ENCODE measurements around the gene MARCHF3.

MARCHF3 gene

GRCh38 chr5:127070243-127070642 lies 39.9 kb upstream of the MARCHF3 start:
- H3K4me1 ChIP-seq (ENCODE audit: low read length) = no peaks in the 10 kb centered on the region
- TF ChIP-seq EZH2phosphoT487 (IDR thresholded peaks at IDR 0.05; ENCODE audit: low read length) (no peak), CTCF (IDR thresholded peaks at IDR 0.05; ENCODE audit: low read length) (no peak), EZH2 (optimal IDR thresholded peaks at IDR 0.05; ENCODE audit: low read depth, low read length) (no peak)
- H3K9me2 ChIP-seq (replicated peaks; ENCODE audit: insufficient read depth, low read length) = no peaks in the 10 kb centered on the region
- H3K9me3 ChIP-seq (replicated peaks; ENCODE audit: insufficient read depth, low read length) = no peaks in the 10 kb centered on the region
- no peaks in the 10 kb centered on the region for H3K27me3 ChIP-seq (replicated peaks; ENCODE audit: insufficient read depth, low read length)
- H3K4me3 ChIP-seq (ENCODE audit: low read length) = no peak overlapping the region
- H4K20me1 ChIP-seq (ENCODE audit: insufficient read depth, low read length) = no peaks in the 10 kb centered on the region
- no peak overlapping the region for H3K9ac ChIP-seq (ENCODE audit: low read length)
- H3K36me3 ChIP-seq (replicated peaks; ENCODE audit: insufficient read depth, low read length) = 0 out of 2 replicates have a peak, but pooled peaks cover 3% of the 10 kb centered on the region
- H2AFZ ChIP-seq (ENCODE audit: low read length) = no peak overlapping the region
- H3K27ac ChIP-seq (ENCODE audit: low read length) = no peak overlapping the region
- DNase-seq = no peak
- H3K79me2 ChIP-seq (ENCODE audit: low read length) = no peaks in the 10 kb centered on the region
- no peak overlapping the region for H3K4me2 ChIP-seq (ENCODE audit: low read depth, low read length)
- H3F3A ChIP-seq (ENCODE audit: insufficient read depth, low read length) = 0 out of 2 replicates have a peak, but pooled peaks cover 4% of the 10 kb centered on the region

GRCh38 chr5:127068493-127069214 lies 38.3 kb upstream of the MARCHF3 start:
- no peaks in the 10 kb centered on the region for H3K27me3 ChIP-seq (replicated peaks; ENCODE audit: insufficient read depth, low read length)
- H3K36me3 ChIP-seq (replicated peaks; ENCODE audit: insufficient read depth, low read length) = 0 out of 2 replicates have a peak, but pooled peaks cover 3% of the 10 kb centered on the region
- H3K9ac ChIP-seq (ENCODE audit: low read length) = no peak overlapping the region
- DNase-seq = no peak
- no peaks in the 10 kb centered on the region for H3K9me2 ChIP-seq (replicated peaks; ENCODE audit: insufficient read depth, low read length)
- H3K4me2 ChIP-seq (ENCODE audit: low read depth, low read length) = no peak overlapping the region
- no peaks in the 10 kb centered on the region for H3K4me1 ChIP-seq (ENCODE audit: low read length)
- H3K9me3 ChIP-seq (replicated peaks; ENCODE audit: insufficient read depth, low read length) = no peaks in the 10 kb centered on the region
- no peak overlapping the region for H3K27ac ChIP-seq (ENCODE audit: low read length)
- H4K20me1 ChIP-seq (ENCODE audit: insufficient read depth, low read length) = no peaks in the 10 kb centered on the region
- 0 out of 2 replicates have a peak, but pooled peaks cover 2% of the 10 kb centered on the region for H3F3A ChIP-seq (ENCODE audit: insufficient read depth, low read length)
- no peak overlapping the region for H3K4me3 ChIP-seq (ENCODE audit: low read length)
- H3K79me2 ChIP-seq (ENCODE audit: low read length) = no peaks in the 10 kb centered on the region
- no peak overlapping the region for H2AFZ ChIP-seq (ENCODE audit: low read length)
- TF ChIP-seq EZH2phosphoT487 (IDR thresholded peaks at IDR 0.05; ENCODE audit: low read length) (no peak), CTCF (IDR thresholded peaks at IDR 0.05; ENCODE audit: low read length) (no peak), EZH2 (optimal IDR thresholded peaks at IDR 0.05; ENCODE audit: low read depth, low read length) (no peak)

GRCh38 chr5:127066721-127067120 lies 36.4 kb upstream of the MARCHF3 start:
- Histone ChIP-seq H3K27ac (ENCODE audit: low read length) (no peak overlapping the region), H3K27me3 (replicated peaks; ENCODE audit: insufficient read depth, low read length) (no peaks in the 10 kb centered on the region), H3K4me2 (ENCODE audit: low read depth, low read length) (no peak overlapping the region), H3K9me3 (replicated peaks; ENCODE audit: insufficient read depth, low read length) (no peaks in the 10 kb centered on the region), H3K4me1 (ENCODE audit: low read length) (no peaks in the 10 kb centered on the region), H2AFZ (ENCODE audit: low read length) (no peak overlapping the region), H3K9ac (ENCODE audit: low read length) (no peak overlapping the region), H3K79me2 (ENCODE audit: low read length) (no peaks in the 10 kb centered on the region), H3K4me3 (ENCODE audit: low read length) (no peak overlapping the region), H3F3A (ENCODE audit: insufficient read depth, low read length) (no peaks in the 10 kb centered on the region), H4K20me1 (ENCODE audit: insufficient read depth, low read length) (no peaks in the 10 kb centered on the region), H3K9me2 (replicated peaks; ENCODE audit: insufficient read depth, low read length) (no peaks in the 10 kb centered on the region), H3K36me3 (replicated peaks; ENCODE audit: insufficient read depth, low read length) (0 out of 2 replicates have a peak, but pooled peaks cover 3% of the 10 kb centered on the region)
- no peak for DNase-seq
- TF ChIP-seq EZH2phosphoT487 (IDR thresholded peaks at IDR 0.05; ENCODE audit: low read length) (no peak), CTCF (IDR thresholded peaks at IDR 0.05; ENCODE audit: low read length) (no peak), EZH2 (optimal IDR thresholded peaks at IDR 0.05; ENCODE audit: low read depth, low read length) (no peak)

All from MM.1S (cell line).